Panc1 (cell line): ENCODE data around the gene ATP2B1.

Experiments
- POLR2AphosphoS5 ChIP-seq: IDR thresholded peaks from 2 replicates; pipeline ENCODE4 v1.6.1; 2012; ENCODE audit warnings: mild to moderate bottlenecking, low read depth, low read length, moderate library complexity
- TCF7L2 ChIP-seq: IDR thresholded peaks from 2 replicates; pipeline ENCODE4 v1.6.1; 2011; ENCODE audit warnings: mild to moderate bottlenecking, low read depth, low read length, inconsistent platforms
- TF ChIP-seq, protein P1 (sequence below): fragments of 450-650 bp; IDR thresholded peaks from 2 replicates; pipeline ENCODE4 v1.5.1; 2017; ENCODE audit warnings: mild to moderate bottlenecking

DNA sequence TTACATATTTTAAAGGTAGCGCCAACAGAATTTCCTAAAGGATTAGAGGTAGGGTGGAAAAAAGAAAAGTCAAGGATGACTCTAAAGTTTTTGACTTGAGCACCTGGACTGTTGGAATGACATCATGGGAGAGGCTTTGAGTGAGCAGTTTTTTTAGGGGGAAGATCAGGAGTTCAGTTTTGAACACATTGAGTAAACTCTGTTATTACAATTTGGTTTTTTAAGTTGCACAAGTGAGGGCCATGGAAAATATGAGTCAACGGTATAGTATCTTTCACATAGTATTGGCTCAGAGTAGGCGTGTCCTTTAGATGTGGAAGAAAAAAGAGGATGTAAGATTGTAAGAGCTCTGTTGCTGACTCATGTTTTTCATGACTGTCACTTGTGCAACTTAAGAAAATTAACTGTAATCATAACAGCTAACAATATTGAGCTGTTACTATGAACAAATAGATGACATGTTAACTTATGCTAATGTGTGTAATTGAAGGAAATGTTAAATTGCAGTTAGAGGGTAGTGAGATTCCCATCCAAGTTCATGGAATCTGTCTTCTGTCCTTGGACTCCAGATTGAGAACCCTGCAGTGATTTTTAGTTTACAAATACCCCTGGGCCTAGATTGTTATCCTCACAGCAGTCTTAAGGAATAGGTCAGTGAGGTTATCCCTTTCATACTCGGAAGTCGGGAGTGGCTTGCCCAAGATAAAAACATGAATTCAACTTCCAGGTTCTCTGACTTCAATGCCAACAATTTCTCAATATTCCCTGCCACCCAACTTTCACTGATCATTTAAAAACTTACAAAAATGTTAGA lies 48.2 kb upstream of the ATP2B1 start:
- TF ChIP-seq, protein P1, sequence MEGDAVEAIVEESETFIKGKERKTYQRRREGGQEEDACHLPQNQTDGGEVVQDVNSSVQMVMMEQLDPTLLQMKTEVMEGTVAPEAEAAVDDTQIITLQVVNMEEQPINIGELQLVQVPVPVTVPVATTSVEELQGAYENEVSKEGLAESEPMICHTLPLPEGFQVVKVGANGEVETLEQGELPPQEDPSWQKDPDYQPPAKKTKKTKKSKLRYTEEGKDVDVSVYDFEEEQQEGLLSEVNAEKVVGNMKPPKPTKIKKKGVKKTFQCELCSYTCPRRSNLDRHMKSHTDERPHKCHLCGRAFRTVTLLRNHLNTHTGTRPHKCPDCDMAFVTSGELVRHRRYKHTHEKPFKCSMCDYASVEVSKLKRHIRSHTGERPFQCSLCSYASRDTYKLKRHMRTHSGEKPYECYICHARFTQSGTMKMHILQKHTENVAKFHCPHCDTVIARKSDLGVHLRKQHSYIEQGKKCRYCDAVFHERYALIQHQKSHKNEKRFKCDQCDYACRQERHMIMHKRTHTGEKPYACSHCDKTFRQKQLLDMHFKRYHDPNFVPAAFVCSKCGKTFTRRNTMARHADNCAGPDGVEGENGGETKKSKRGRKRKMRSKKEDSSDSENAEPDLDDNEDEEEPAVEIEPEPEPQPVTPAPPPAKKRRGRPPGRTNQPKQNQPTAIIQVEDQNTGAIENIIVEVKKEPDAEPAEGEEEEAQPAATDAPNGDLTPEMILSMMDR, result no peak
- no peak for TF ChIP-seq TCF7L2
- TF ChIP-seq POLR2AphosphoS5, result no peak
